IPS-15b (cell line): ENCODE data around the gene OR5B2.

ENCODE experiments used
- H3K27me3 ChIP-seq: one replicate; pipeline ENCODE4 v1.6.1; 2013; ENCODE audit warnings: low read length; ENCODE audit not compliant: control insufficient read depth, insufficient read depth
- H3K36me3 ChIP-seq: one replicate; pipeline ENCODE4 v1.6.1; 2013; ENCODE audit warnings: low read length; ENCODE audit not compliant: control insufficient read depth, insufficient read depth
- H3K4me1 ChIP-seq: one replicate; pipeline ENCODE4 v1.6.1; 2013; ENCODE audit warnings: mild to moderate bottlenecking, low read length; ENCODE audit not compliant: control insufficient read depth, insufficient read depth
- H3K4me3 ChIP-seq: one replicate; pipeline ENCODE4 v1.5.1; 2013; ENCODE audit warnings: low read depth, low read length
- H3K9ac ChIP-seq: one replicate; pipeline ENCODE4 v1.6.1; 2013; ENCODE audit warnings: low read depth, mild to moderate bottlenecking, low read length
- H3K9me3 ChIP-seq: one replicate; pipeline ENCODE4 v1.6.1; 2013; ENCODE audit warnings: mild to moderate bottlenecking, low read length; ENCODE audit not compliant: control insufficient read depth, insufficient read depth

OR5B2 gene

GRCh38 chr11:58428021-58428420 lies at the start of gene OR5B2:
OR5B2 (minus strand) TSS chr11:58428121; CDS start chr11:58423261, 4,860 bp downstream.
- Histone ChIP-seq H3K9ac (no peak within 1 kb of the TSS), H3K9me3 (no peaks in the 10 kb centered on the region), H3K36me3 (no peaks in the 10 kb centered on the region), H3K27me3 (no peaks in the 10 kb centered on the region), H3K4me3 (no peak within 1 kb of the TSS), H3K4me1 (peaks cover 10% of the 10 kb centered on the region)

GRCh38 chr11:58471892-58472291 lies 44.0 kb upstream of the OR5B2 start:
- Histone ChIP-seq H3K27me3 (no peaks in the 10 kb centered on the region), H3K36me3 (no peaks in the 10 kb centered on the region), H3K9ac (no peak overlapping the region), H3K4me3 (no peak overlapping the region), H3K9me3 (peaks cover 4% of the 10 kb centered on the region), H3K4me1 (no peaks in the 10 kb centered on the region)

- no peaks in the 10 kb centered on the region for H3K4me1 ChIP-seq
- H3K36me3 ChIP-seq: no peaks in the 10 kb centered on the region
- no peaks in the 10 kb centered on the region for H3K27me3 ChIP-seq
- H3K9me3 ChIP-seq: no peaks in the 10 kb centered on the region
- no peak overlapping the region for H3K4me3 ChIP-seq
- no peak overlapping the region for H3K9ac ChIP-seq
Observed at GRCh38 chr11:58466293-58466692, 38.4 kb upstream of the OR5B2 start.

- Histone ChIP-seq H3K4me3 (no peak overlapping the region), H3K27me3 (no peaks in the 10 kb centered on the region), H3K9me3 (no peaks in the 10 kb centered on the region), H3K36me3 (no peaks in the 10 kb centered on the region), H3K9ac (no peak overlapping the region), H3K4me1 (no peaks in the 10 kb centered on the region)
Observed at GRCh38 chr11:58465690-58466089, 37.8 kb upstream of the OR5B2 start.

GRCh38 chr11:58451585-58451984 lies 23.7 kb upstream of the OR5B2 start:
- Histone ChIP-seq H3K9ac (no peak overlapping the region), H3K36me3 (no peaks in the 10 kb centered on the region), H3K4me3 (no peak overlapping the region), H3K9me3 (no peaks in the 10 kb centered on the region), H3K27me3 (no peaks in the 10 kb centered on the region), H3K4me1 (no peaks in the 10 kb centered on the region)

- Histone ChIP-seq H3K4me3 (no peak overlapping the region), H3K9ac (no peak overlapping the region), H3K36me3 (no peaks in the 10 kb centered on the region), H3K9me3 (no peaks in the 10 kb centered on the region), H3K27me3 (no peaks in the 10 kb centered on the region), H3K4me1 (no peaks in the 10 kb centered on the region)
Observed at GRCh38 chr11:58446294-58446693, 18.4 kb upstream of the OR5B2 start.

- no peaks in the 10 kb centered on the region for H3K9me3 ChIP-seq
- H3K4me3 ChIP-seq: no peak overlapping the region
- H3K9ac ChIP-seq: no peak overlapping the region
- H3K36me3 ChIP-seq: no peaks in the 10 kb centered on the region
- no peaks in the 10 kb centered on the region for H3K4me1 ChIP-seq
- H3K27me3 ChIP-seq: no peaks in the 10 kb centered on the region
Observed at GRCh38 chr11:58444300-58444699, 16.4 kb upstream of the OR5B2 start.

- H3K36me3 ChIP-seq: no peaks in the 10 kb centered on the region
- H3K27me3 ChIP-seq: no peaks in the 10 kb centered on the region
- no peaks in the 10 kb centered on the region for H3K9me3 ChIP-seq
- no peak within 1 kb of the TSS for H3K9ac ChIP-seq
- no peaks in the 10 kb centered on the region for H3K4me1 ChIP-seq
- no peak within 1 kb of the TSS for H3K4me3 ChIP-seq
Observed at GRCh38 chr11:58442136-58442535, 14.2 kb upstream of the OR5B2 start, which contains the start of gene OR5B12. OR5B12 (minus strand) TSS chr11:58442236; CDS start chr11:58440151, 2,085 bp downstream.

GRCh38 chr11:58438486-58438885 lies 10.6 kb upstream of the OR5B2 start:
- Histone ChIP-seq H3K9ac (no peak overlapping the region), H3K9me3 (no peaks in the 10 kb centered on the region), H3K4me1 (no peaks in the 10 kb centered on the region), H3K36me3 (no peaks in the 10 kb centered on the region), H3K4me3 (no peak overlapping the region), H3K27me3 (no peaks in the 10 kb centered on the region)

GRCh38 chr11:58434217-58434616 lies 6.3 kb upstream of the OR5B2 start:
- Histone ChIP-seq H3K9ac (no peak overlapping the region), H3K36me3 (no peaks in the 10 kb centered on the region), H3K9me3 (no peaks in the 10 kb centered on the region), H3K27me3 (no peaks in the 10 kb centered on the region), H3K4me1 (no peaks in the 10 kb centered on the region), H3K4me3 (no peak overlapping the region)

- Histone ChIP-seq H3K36me3 (no peaks in the 10 kb centered on the region), H3K4me3 (no peak overlapping the region), H3K4me1 (no peaks in the 10 kb centered on the region), H3K9me3 (no peaks in the 10 kb centered on the region), H3K9ac (no peak overlapping the region), H3K27me3 (no peaks in the 10 kb centered on the region)
Observed at GRCh38 chr11:58433638-58434203, 5.8 kb upstream of the OR5B2 start.

GRCh38 chr11:58429273-58429672 lies 1.4 kb upstream of the OR5B2 start:
- peaks cover 3% of the 10 kb centered on the region for H3K4me1 ChIP-seq
- no peaks in the 10 kb centered on the region for H3K27me3 ChIP-seq

More at GRCh38 chr11:58429273-58429672, 1.4 kb upstream of the OR5B2 start:
- Histone ChIP-seq H3K36me3 (no peaks in the 10 kb centered on the region), H3K9ac (no peak overlapping the region), H3K9me3 (no peaks in the 10 kb centered on the region), H3K4me3 (no peak overlapping the region)
